Activated T-helper 1 cell treated with anti-CD3 and anti-CD28 coated beads, Interleukin-12 subunit alpha, Interleukin-12 subunit beta, Interleukin-2, Interleukin-4 antibody, amounts not matched to agents 30 ng/mL and 10 ng/mL and 1 ng/mL, durations not matched to agents 14 hours and 24 hours and 36 hours (primary cell): Measurements from ENCODE around the gene ARSI. TPM values are rescaled to one million over a fixed set of nuclear protein-coding genes. Genes with fewer than 3 reads are reported as not detected.

Source experiments
- DNase-seq: peaks from one replicate; pipeline ENCODE4 v3.0.0; 2021; ENCODE audit warnings: low spot score
- H3K27ac Mint-ChIP-seq: one replicate; pipeline ENCODE4 v1.8.0; 2021; ENCODE audit warnings: mild to moderate bottlenecking, mixed read lengths
- H3K27me3 Mint-ChIP-seq: one replicate; pipeline ENCODE4 v1.8.0; 2022; ENCODE audit warnings: mild to moderate bottlenecking, moderate library complexity, mixed read lengths; ENCODE audit not compliant: insufficient read depth
- H3K36me3 Mint-ChIP-seq: one replicate; pipeline ENCODE4 v1.8.0; 2021; ENCODE audit warnings: low read depth, mixed read lengths
- H3K4me1 Mint-ChIP-seq: one replicate; pipeline ENCODE4 v1.8.0; 2021; ENCODE audit warnings: low read depth, mixed read lengths
- H3K4me3 Mint-ChIP-seq: one replicate; pipeline ENCODE4 v1.8.0; 2021; ENCODE audit warnings: mild to moderate bottlenecking, moderate library complexity, mixed read lengths
- H3K9me3 Mint-ChIP-seq: one replicate; pipeline ENCODE4 v1.8.0; 2021; ENCODE audit warnings: mixed read lengths
- intact Hi-C: fragments of 100-400 bp; cut with micrococcal nuclease; formaldehyde crosslinking; loops from one replicate; pipeline ENCODE4 v1.15.1; 2024
- total RNA-seq: library from RNA; stranded (reverse); gene quantifications from 2 replicates; pipeline ENCODE4 v1.2.3, GENCODE V29; 2022

The ARSI gene
- total RNA-seq, 1 donor from 2014 or later = not detected

- no peaks in the 10 kb centered on the region for H3K4me1 Mint-ChIP-seq
- intact Hi-C loops = no loop called here
- H3K4me3 Mint-ChIP-seq = no peak overlapping the region
- no peaks in the 10 kb centered on the region for H3K9me3 Mint-ChIP-seq
- DNase-seq = no peak
- H3K27ac Mint-ChIP-seq = no peak overlapping the region
- H3K36me3 Mint-ChIP-seq = no peaks in the 10 kb centered on the region
- H3K27me3 Mint-ChIP-seq = peaks cover 31% of the 10 kb centered on the region
These were observed 1.6 kb downstream of the ARSI start for GRCh38 chr5:150301170-150301505.

- no peaks in the 10 kb centered on the region for H3K4me1 Mint-ChIP-seq
- H3K4me3 Mint-ChIP-seq = no peak overlapping the region
- no peak for DNase-seq
- peaks cover 29% of the 10 kb centered on the region for H3K27me3 Mint-ChIP-seq
- H3K9me3 Mint-ChIP-seq = no peaks in the 10 kb centered on the region
- H3K36me3 Mint-ChIP-seq = no peaks in the 10 kb centered on the region
- intact Hi-C loops = no loop called here
- H3K27ac Mint-ChIP-seq = no peak overlapping the region
These were observed 2.1 kb downstream of the ARSI start for GRCh38 chr5:150300496-150301169.

- Mint-ChIP-seq H3K27me3 (peaks cover 25% of the 10 kb centered on the region), H3K27ac (no peak overlapping the region), H3K36me3 (no peaks in the 10 kb centered on the region), H3K4me1 (no peaks in the 10 kb centered on the region), H3K9me3 (no peaks in the 10 kb centered on the region), H3K4me3 (no peak overlapping the region)
- intact Hi-C loops = no loop called here
- no peak for DNase-seq
These were observed 3.0 kb downstream of the ARSI start for GRCh38 chr5:150299571-150300327.

- no peaks in the 10 kb centered on the region for H3K4me1 Mint-ChIP-seq
- no peaks in the 10 kb centered on the region for H3K36me3 Mint-ChIP-seq
- intact Hi-C loops = no loop called here
- no peak overlapping the region for H3K4me3 Mint-ChIP-seq
- peaks cover 21% of the 10 kb centered on the region for H3K27me3 Mint-ChIP-seq
- no peaks in the 10 kb centered on the region for H3K9me3 Mint-ChIP-seq
- DNase-seq = no peak
- H3K27ac Mint-ChIP-seq = no peak overlapping the region
These were observed 3.8 kb downstream of the ARSI start for GRCh38 chr5:150298701-150299451.

- DNase-seq = no peak
- Mint-ChIP-seq H3K36me3 (no peaks in the 10 kb centered on the region), H3K9me3 (no peaks in the 10 kb centered on the region), H3K4me1 (no peaks in the 10 kb centered on the region), H3K27ac (no peak overlapping the region), H3K4me3 (no peak overlapping the region), H3K27me3 (peaks cover 13% of the 10 kb centered on the region)
- intact Hi-C loops = no loop called here
These were observed 4.6 kb downstream of the ARSI start for GRCh38 chr5:150297934-150298595.

GRCh38 chr5:150297236-150297890, 5.3 kb downstream of the ARSI start:
- H3K27me3 Mint-ChIP-seq = peaks cover 12% of the 10 kb centered on the region
- intact Hi-C loops = no loop called here
- H3K36me3 Mint-ChIP-seq = no peaks in the 10 kb centered on the region
- H3K9me3 Mint-ChIP-seq = no peaks in the 10 kb centered on the region
- H3K4me1 Mint-ChIP-seq = no peaks in the 10 kb centered on the region
- no peak for DNase-seq
- H3K4me3 Mint-ChIP-seq = no peak overlapping the region
- H3K27ac Mint-ChIP-seq = no peak overlapping the region

DNA sequence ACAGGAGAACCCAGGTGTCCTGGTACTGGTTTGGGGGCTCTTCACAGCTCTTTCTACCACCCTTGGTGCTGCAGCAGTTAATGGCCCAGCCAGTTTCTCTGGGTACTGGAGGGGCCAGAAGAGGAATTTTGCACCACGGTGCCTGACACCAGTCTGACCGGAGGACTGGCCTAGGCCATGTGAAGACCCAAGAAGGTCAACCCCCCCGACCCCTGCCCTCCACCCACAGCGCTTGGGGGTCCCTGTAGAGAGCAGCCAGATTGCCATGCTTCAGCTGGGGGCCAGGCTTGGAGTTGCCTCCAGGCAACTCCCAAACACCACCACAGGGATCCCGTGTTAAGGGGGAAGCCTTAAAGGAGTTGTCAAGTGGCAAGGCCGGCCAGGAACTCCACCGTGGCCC, 6.2 kb downstream of the ARSI start:
- no peak overlapping the region for H3K27ac Mint-ChIP-seq
- no peak overlapping the region for H3K4me3 Mint-ChIP-seq
- DNase-seq = no peak
- no peaks in the 10 kb centered on the region for H3K36me3 Mint-ChIP-seq
- no peaks in the 10 kb centered on the region for H3K4me1 Mint-ChIP-seq
- H3K9me3 Mint-ChIP-seq = no peaks in the 10 kb centered on the region
- H3K27me3 Mint-ChIP-seq = peaks cover 9% of the 10 kb centered on the region
- intact Hi-C loops = no loop called here

- Mint-ChIP-seq H3K4me1 (no peaks in the 10 kb centered on the region), H3K36me3 (no peaks in the 10 kb centered on the region), H3K9me3 (no peaks in the 10 kb centered on the region), H3K27me3 (peaks cover 3% of the 10 kb centered on the region), H3K27ac (no peak overlapping the region), H3K4me3 (no peak overlapping the region)
- no peak for DNase-seq
- intact Hi-C loops = no loop called here
These were observed 6.8 kb downstream of the ARSI start for GRCh38 chr5:150295741-150296486.

GRCh38 chr5:150295172-150295634, 7.5 kb downstream of the ARSI start:
- Mint-ChIP-seq H3K36me3 (no peaks in the 10 kb centered on the region), H3K27ac (no peak overlapping the region), H3K4me3 (no peak overlapping the region), H3K27me3 (no peaks in the 10 kb centered on the region), H3K4me1 (no peaks in the 10 kb centered on the region), H3K9me3 (no peaks in the 10 kb centered on the region)
- intact Hi-C loops = no loop called here
- DNase-seq = no peak

- DNase-seq = no peak
- Mint-ChIP-seq H3K9me3 (no peaks in the 10 kb centered on the region), H3K4me1 (no peaks in the 10 kb centered on the region), H3K4me3 (no peak overlapping the region), H3K27me3 (peaks cover 2% of the 10 kb centered on the region), H3K36me3 (no peaks in the 10 kb centered on the region), H3K27ac (no peak overlapping the region)
- intact Hi-C loops = no loop called here
These were observed 8.1 kb downstream of the ARSI start for GRCh38 chr5:150294551-150295071.

- Mint-ChIP-seq H3K27me3 (peaks cover 2% of the 10 kb centered on the region), H3K27ac (no peak overlapping the region), H3K36me3 (no peaks in the 10 kb centered on the region), H3K4me1 (no peaks in the 10 kb centered on the region), H3K4me3 (no peak overlapping the region), H3K9me3 (no peaks in the 10 kb centered on the region)
- intact Hi-C loops = no loop called here
- no peak for DNase-seq
These were observed 9.4 kb downstream of the ARSI start for GRCh38 chr5:150293091-150293941.
